CD4-positive, alpha-beta T cell (primary cell): ENCODE results near the gene GLIS1. TPM values are rescaled to one million over a fixed set of nuclear protein-coding genes. Genes with fewer than 3 reads are reported as not detected.

Source experiments
- ATAC-seq: fragments of 200-7000 bp; cut with Tn5 transposase; one replicate; pipeline ENCODE4 v1.10.0; 2022; ENCODE audit warnings: mild to moderate bottlenecking; ENCODE audit not compliant: poor library complexity
- CTCF ChIA-PET: fragments of 350-600 bp; sonication (Branson Sonifier 250); formaldehyde crosslinking; loops from one replicate; lab custom pipeline; 2021; ENCODE audit warnings: antibody characterized with exemption, inconsistent platforms; lab: Charles Lee
- POLR2A ChIA-PET: fragments of 350-600 bp; sonication (Branson Sonifier 250); formaldehyde crosslinking; loops from one replicate; lab custom pipeline; 2021; ENCODE audit warnings: antibody characterized with exemption, inconsistent platforms; lab: Charles Lee
- DNase-seq, 14 experiments: peaks; one replicate each; pipeline ENCODE4 v3.0.0-alpha.2; 2013 to 2020; ENCODE audit warnings: mixed read lengths in 2 of 14
- H3K27ac ChIP-seq, 2 donors: one replicate each; pipeline versions ENCODE4 v1.5.1 to v1.7.0; 2013; ENCODE audit warnings: low read length in 2 of 2, low read depth in 1 of 2, mild to moderate bottlenecking in 1 of 2
- H3K27me3 ChIP-seq, 2 experiments: 1 replicate in 1 of 2; 2 replicates in 1 of 2; pipeline versions ENCODE4 v1.6.1 to v1.7.0; 2013; ENCODE audit warnings: low read length in 2 of 2, control low read depth in 1 of 2, mild to moderate bottlenecking in 1 of 2, moderate library complexity in 1 of 2; ENCODE audit not compliant: insufficient read depth in 2 of 2, control insufficient read depth in 1 of 2
- H3K36me3 ChIP-seq: one replicate; pipeline ENCODE4 v1.6.1; 2013; ENCODE audit warnings: low read length, control low read depth; ENCODE audit not compliant: insufficient read depth
- H3K4me1 ChIP-seq: one replicate; pipeline ENCODE4 v1.6.1; 2013; ENCODE audit warnings: low read length, control low read depth; ENCODE audit not compliant: insufficient read depth
- H3K4me3 ChIP-seq: one replicate; pipeline ENCODE4 v1.5.1; 2013; ENCODE audit warnings: mild to moderate bottlenecking, low read length, moderate library complexity
- H3K9me3 ChIP-seq, 2 experiments: 1 replicate in 1 of 2; 2 replicates in 1 of 2; pipeline versions ENCODE4 v1.6.1 to v1.7.0; 2013; ENCODE audit warnings: low read length in 2 of 2, mild to moderate bottlenecking in 2 of 2, control low read depth in 1 of 2, moderate library complexity in 1 of 2; ENCODE audit not compliant: control insufficient read depth in 1 of 2, insufficient read depth in 1 of 2
- H3K27ac Mint-ChIP-seq: one replicate; pipeline ENCODE4 v1.8.0; 2020; ENCODE audit warnings: mixed read lengths
- H3K27me3 Mint-ChIP-seq: one replicate; pipeline ENCODE4 v1.8.0; 2021; ENCODE audit warnings: mixed read lengths
- H3K36me3 Mint-ChIP-seq: one replicate; pipeline ENCODE4 v1.8.0; 2021; ENCODE audit warnings: low read depth, mixed read lengths
- H3K4me1 Mint-ChIP-seq: one replicate; pipeline ENCODE4 v1.8.0; 2021; ENCODE audit warnings: low read depth, mixed read lengths
- H3K4me3 Mint-ChIP-seq: one replicate; pipeline ENCODE4 v1.8.0; 2020; ENCODE audit warnings: mild to moderate bottlenecking, mixed read lengths
- H3K9me3 Mint-ChIP-seq: one replicate; pipeline ENCODE4 v1.8.0; 2020; ENCODE audit warnings: mixed read lengths
- intact Hi-C, 2 experiments: fragments of 100-400 bp; cut with DNase I in 1 of 2; cut with micrococcal nuclease in 1 of 2; formaldehyde crosslinking; loops; one replicate each; pipeline versions ENCODE4 v1.15.1 to v1.9.0; 2023 to 2025; cut with DNase I, micrococcal nuclease
- total RNA-seq, 174 experiments: library from RNA in 2 of 174; stranded (reverse) in 2 of 174; gene quantifications; one replicate each; pipeline ENCODE4 v1.2.3 and lab custom pipeline; 2021 to 2026
- TF ChIP-seq, protein P1 (sequence below): fragments of 200-600 bp; IDR thresholded peaks from one replicate; pipeline ENCODE4 v1.8.0; 2022; ENCODE audit warnings: antibody characterized with exemption, mild to moderate bottlenecking

GLIS1 gene
- total RNA-seq, 2 experiments from 2014 or later, result not detected

- intact Hi-C loops, result no loop called here
- H3K27ac ChIP-seq, result no peak overlapping the region
- Mint-ChIP-seq H3K4me3 (no peak overlapping the region), H3K36me3 (no peaks in the 10 kb centered on the region), H3K9me3 (no peaks in the 10 kb centered on the region), H3K4me1 (no peaks in the 10 kb centered on the region), H3K27ac (no peak overlapping the region), H3K27me3 (peaks cover 4% of the 10 kb centered on the region)
- DNase-seq (no peak), ATAC-seq (no peak)
- TF ChIP-seq, protein P1, sequence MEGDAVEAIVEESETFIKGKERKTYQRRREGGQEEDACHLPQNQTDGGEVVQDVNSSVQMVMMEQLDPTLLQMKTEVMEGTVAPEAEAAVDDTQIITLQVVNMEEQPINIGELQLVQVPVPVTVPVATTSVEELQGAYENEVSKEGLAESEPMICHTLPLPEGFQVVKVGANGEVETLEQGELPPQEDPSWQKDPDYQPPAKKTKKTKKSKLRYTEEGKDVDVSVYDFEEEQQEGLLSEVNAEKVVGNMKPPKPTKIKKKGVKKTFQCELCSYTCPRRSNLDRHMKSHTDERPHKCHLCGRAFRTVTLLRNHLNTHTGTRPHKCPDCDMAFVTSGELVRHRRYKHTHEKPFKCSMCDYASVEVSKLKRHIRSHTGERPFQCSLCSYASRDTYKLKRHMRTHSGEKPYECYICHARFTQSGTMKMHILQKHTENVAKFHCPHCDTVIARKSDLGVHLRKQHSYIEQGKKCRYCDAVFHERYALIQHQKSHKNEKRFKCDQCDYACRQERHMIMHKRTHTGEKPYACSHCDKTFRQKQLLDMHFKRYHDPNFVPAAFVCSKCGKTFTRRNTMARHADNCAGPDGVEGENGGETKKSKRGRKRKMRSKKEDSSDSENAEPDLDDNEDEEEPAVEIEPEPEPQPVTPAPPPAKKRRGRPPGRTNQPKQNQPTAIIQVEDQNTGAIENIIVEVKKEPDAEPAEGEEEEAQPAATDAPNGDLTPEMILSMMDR, result no peak
- H3K27me3 ChIP-seq, result no peaks in the 10 kb centered on the region
- H3K4me3 ChIP-seq, result no peak overlapping the region
- ChIA-PET CTCF (no interaction called here), POLR2A (no interaction called here)
- H3K36me3 ChIP-seq, result no peaks in the 10 kb centered on the region
- no peaks in the 10 kb centered on the region for H3K4me1 ChIP-seq
- H3K9me3 ChIP-seq, result no peaks in the 10 kb centered on the region
Observed at GRCh38 chr1:53706356-53706755, 32.6 kb downstream of the GLIS1 start.

- H3K36me3 Mint-ChIP-seq, result no peaks in the 10 kb centered on the region
- TF ChIP-seq, protein P1, result no peak
- Histone ChIP-seq H3K27me3 (no peaks in the 10 kb centered on the region), H3K27ac (no peak overlapping the region), H3K36me3 (no peaks in the 10 kb centered on the region), H3K4me3 (no peak overlapping the region), H3K9me3 (no peaks in the 10 kb centered on the region), H3K4me1 (no peaks in the 10 kb centered on the region)
- intact Hi-C loops, result no loop called here
- DNase-seq, result no peak
- ChIA-PET CTCF (no interaction called here), POLR2A (no interaction called here)
- H3K9me3 Mint-ChIP-seq, result no peaks in the 10 kb centered on the region
- no peak for ATAC-seq
- H3K27me3 Mint-ChIP-seq, result peaks cover 6% of the 10 kb centered on the region
- H3K4me3 Mint-ChIP-seq, result no peak overlapping the region
- H3K4me1 Mint-ChIP-seq, result no peaks in the 10 kb centered on the region
- no peak overlapping the region for H3K27ac Mint-ChIP-seq
Observed at GRCh38 chr1:53705446-53706096, 33.4 kb downstream of the GLIS1 start.

DNA sequence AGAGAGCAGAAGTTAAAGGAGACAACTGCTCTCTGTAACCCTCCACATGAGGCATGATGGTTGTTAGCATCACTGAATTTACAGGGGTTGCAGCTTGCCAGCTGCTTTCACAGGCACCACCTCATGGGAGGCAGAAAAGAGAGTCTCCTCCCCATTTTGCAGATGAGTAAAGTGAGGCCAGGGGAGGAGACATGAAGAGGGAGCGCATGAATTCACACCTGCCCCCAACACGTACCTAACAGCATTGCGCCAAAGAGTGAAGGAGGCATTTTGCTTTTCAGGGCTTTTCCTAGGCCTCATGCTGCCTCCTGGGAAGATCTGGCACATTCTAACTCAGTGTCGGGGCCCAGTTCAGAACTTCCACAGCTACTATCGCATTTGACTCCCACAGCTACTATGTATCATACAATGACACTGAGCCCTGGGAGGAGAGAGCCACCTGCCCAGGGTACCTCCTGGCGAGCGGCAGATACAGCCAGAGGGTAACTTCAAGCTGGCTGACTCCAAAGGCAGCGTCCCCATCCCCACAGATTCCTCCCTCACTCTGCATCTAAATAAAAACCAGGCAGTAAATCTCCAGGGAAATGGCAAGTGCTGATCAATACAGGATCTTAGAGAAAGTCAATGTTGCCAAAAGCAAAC, 34.0 kb downstream of the GLIS1 start:
- Mint-ChIP-seq H3K27me3 (peaks cover 10% of the 10 kb centered on the region), H3K36me3 (no peaks in the 10 kb centered on the region), H3K27ac (no peak overlapping the region), H3K9me3 (no peaks in the 10 kb centered on the region), H3K4me1 (no peaks in the 10 kb centered on the region), H3K4me3 (no peak overlapping the region)
- no peak overlapping the region for H3K27ac ChIP-seq
- ChIA-PET CTCF (no interaction called here), POLR2A (no interaction called here)
- no peaks in the 10 kb centered on the region for H3K4me1 ChIP-seq
- H3K9me3 ChIP-seq, result no peaks in the 10 kb centered on the region
- ATAC-seq (no peak), DNase-seq (no peak)
- TF ChIP-seq, protein P1, result no peak
- peaks cover 0 to 2% of the 10 kb centered on the region in 2 experiments for H3K27me3 ChIP-seq
- no peak overlapping the region for H3K4me3 ChIP-seq
- no peaks in the 10 kb centered on the region for H3K36me3 ChIP-seq
- intact Hi-C loops, result no loop called here
